GM20000 (cell line): Measurements from ENCODE around the gene PIK3R6.

Experiments used
- DNase-seq: peaks from one replicate; pipeline ENCODE4 v3.0.0; 2012; ENCODE audit warnings: low spot score
- CTCF ChIP-seq: IDR thresholded peaks from 2 replicates; pipeline ENCODE4 v1.5.1; 2012; ENCODE audit warnings: mild to moderate bottlenecking, control low read depth; ENCODE audit errors: extremely low read depth, missing control alignments

Gene PIK3R6

GRCh38 chr17:8800656-8801055 is 66.8 kb downstream of the PIK3R6 start:
- TF ChIP-seq CTCF, result no peak
- no peak for DNase-seq

- TF ChIP-seq CTCF, result no peak
Measured at GRCh38 chr17:8799570-8800212, 67.8 kb downstream of the PIK3R6 start.

GRCh38 chr17:8798846-8799569 is 68.5 kb downstream of the PIK3R6 start, which contains the start of gene MFSD6L:
Gene MFSD6L (minus strand): TSS chr17:8799365. CDS start chr17:8799120, 245 bp downstream.
- no peak for TF ChIP-seq CTCF
- no peak for DNase-seq

More at GRCh38 chr17:8799570-8800212, 67.8 kb downstream of the PIK3R6 start:
- DNase-seq, result no peak

- TF ChIP-seq CTCF, result no peak
- DNase-seq, result no peak
Measured at GRCh38 chr17:8798176-8798845, 69.2 kb downstream of the PIK3R6 start.

- no peak for TF ChIP-seq CTCF
- no peak for DNase-seq
Measured at GRCh38 chr17:8797621-8798175, 69.8 kb downstream of the PIK3R6 start.

- TF ChIP-seq CTCF, result no peak
- no peak for DNase-seq
Measured at GRCh38 chr17:8794636-8795035, 72.8 kb downstream of the PIK3R6 start.

- TF ChIP-seq CTCF, result no peak
- DNase-seq, result no peak
Measured at GRCh38 chr17:8793649-8794048, 73.8 kb downstream of the PIK3R6 start.
